Cerebellar nuclear complex (tissue), 1 donor: ENCODE data around the gene ERC2.
A peak's percentile ranks its signal among the peaks of the same experiment; 100 is the strongest.

ENCODE experiments used
- DNase-seq, 2 experiments: peaks; one replicate each; lab custom pipeline; 2025; lab: John Stamatoyannopoulos, UW

The ERC2 gene

GRCh38 chr3:55929154-55929869 lies 539.0 kb downstream of the ERC2 start:
- DNase-seq, result no peak

- no peak for DNase-seq
Measured at GRCh38 chr3:55923626-55924025, 544.6 kb downstream of the ERC2 start.

- DNase-seq, result no peak
Measured at GRCh38 chr3:55923207-55923606, 545.1 kb downstream of the ERC2 start.

- no peak for DNase-seq
Measured at GRCh38 chr3:55912880-55913279, 555.4 kb downstream of the ERC2 start.

GRCh38 chr3:55911266-55911665 lies 557.0 kb downstream of the ERC2 start:
- no peak for DNase-seq

- no peak for DNase-seq
Measured at GRCh38 chr3:55910543-55910942, 557.7 kb downstream of the ERC2 start.

GRCh38 chr3:55909373-55909772 lies 558.9 kb downstream of the ERC2 start:
- DNase-seq, result no peak

- DNase-seq, result no peak
Measured at GRCh38 chr3:55907616-55908015, 560.7 kb downstream of the ERC2 start.

GRCh38 chr3:55906896-55907295 lies 561.4 kb downstream of the ERC2 start:
- no peak for DNase-seq

GRCh38 chr3:55904716-55905115 lies 563.6 kb downstream of the ERC2 start:
- no peak for DNase-seq

GRCh38 chr3:55903680-55904079 lies 564.6 kb downstream of the ERC2 start:
- DNase-seq, result no peak

GRCh38 chr3:55902221-55902900 lies 565.9 kb downstream of the ERC2 start:
- DNase-seq, result no peak

- no peak for DNase-seq
Measured at GRCh38 chr3:55899887-55900286, 568.4 kb downstream of the ERC2 start.

- DNase-seq, result peak in 1 of 2 experiments; percentile 12
Measured at GRCh38 chr3:55897573-55898224, 570.6 kb downstream of the ERC2 start.

- no peak for DNase-seq
Measured at GRCh38 chr3:55895897-55896566, 572.2 kb downstream of the ERC2 start.

- DNase-seq, result no peak
Measured at GRCh38 chr3:55894605-55895004, 573.7 kb downstream of the ERC2 start.

GRCh38 chr3:55893045-55893664 lies 575.1 kb downstream of the ERC2 start:
- no peak for DNase-seq

GRCh38 chr3:55891106-55891505 lies 577.2 kb downstream of the ERC2 start:
- no peak for DNase-seq

- no peak for DNase-seq
Measured at GRCh38 chr3:55888282-55888885, 579.9 kb downstream of the ERC2 start.

GRCh38 chr3:55885721-55886120 lies 582.5 kb downstream of the ERC2 start:
- DNase-seq, result no peak

- no peak for DNase-seq
Measured at GRCh38 chr3:55884491-55885285, 583.6 kb downstream of the ERC2 start.
